Prostate gland (tissue), 2 donors: ENCODE data around the gene CCDC169. TPM values are rescaled to one million over a fixed set of nuclear protein-coding genes. Genes with fewer than 3 reads are reported as not detected.
A peak's percentile ranks its signal among the peaks of the same experiment; 100 is the strongest.
"Not testable (repeated sequence)": the region's sequence is repeated elsewhere in the genome, so short reads cannot be mapped to it uniquely, and the experiment has no call there.

Experiments used
- DNase-seq: peaks from one replicate; pipeline ENCODE4 v3.0.0-alpha.2; 2019; ENCODE audit warnings: low spot score
- H3K27ac ChIP-seq, 2 donors: fragments of 200-600 bp; sonication (generic); 2 replicates each; pipeline ENCODE4 v1.5.1; 2017 to 2019
- H3K27me3 ChIP-seq: fragments of 200-600 bp; sonication (generic); replicated peaks from 2 replicates; pipeline ENCODE4 v1.5.1; 2019; ENCODE audit not compliant: insufficient read depth
- H3K36me3 ChIP-seq, 2 donors: fragments of 200-600 bp; sonication (generic); 1 replicate in 1 of 2; 2 replicates in 1 of 2; pipeline versions ENCODE4 v1.5.1 to v1.8.1; 2017 to 2019
- H3K4me1 ChIP-seq: fragments of 200-600 bp; sonication (generic); replicated peaks from 2 replicates; pipeline ENCODE4 v1.5.1; 2019
- H3K4me3 ChIP-seq, 2 donors: fragments of 200-600 bp; sonication (generic); 2 replicates each; pipeline ENCODE4 v1.5.1; 2017 to 2019
- H3K9me3 ChIP-seq: fragments of 200-600 bp; sonication (generic); 2 replicates; pipeline ENCODE4 v1.5.1; 2017
- POLR2A ChIP-seq: fragments of 450-650 bp; IDR thresholded peaks from one replicate; pipeline ENCODE4 v1.6.1; 2016; ENCODE audit warnings: antibody characterized with exemption, mild to moderate bottlenecking
- POLR2AphosphoS5 ChIP-seq: sonication (generic); formaldehyde crosslinking; IDR thresholded peaks from one replicate; pipeline ENCODE4 v1.6.1; 2017; ENCODE audit warnings: antibody characterized with exemption
- WGBS: methylation state at CpG from one replicate; pipeline ENCODE4 v1.1.5; 2018; 5-methylcytosine and 5-hydroxymethylcytosine counted together
- intact Hi-C: fragments of 100-400 bp; cut with DNase I; formaldehyde crosslinking; loops from one replicate; pipeline ENCODE4 v1.14.2; 2022
- total RNA-seq, 2 donors: library from RNA; depleted of rRNA; stranded (reverse); fragments of >200 nt; gene quantifications; one replicate each; pipeline ENCODE4 v1.1.0, GENCODE V29; 2016
- TF ChIP-seq, protein P1 (sequence below), 4 experiments: fragments of 200-600 bp in 2 of 4; fragments of 450-650 bp in 2 of 4; sonication (generic) in 2 of 4; IDR thresholded peaks; 1 replicate in 3 of 4; 2 replicates in 1 of 4; pipeline ENCODE4 v1.5.1; 2016 to 2019; ENCODE audit warnings: antibody characterized with exemption in 4 of 4, mild to moderate bottlenecking in 2 of 4, moderate library complexity in 2 of 4

Gene CCDC169
- total RNA-seq, 2 donors from 2014 or later, result 4.1 to 4.3 TPM

DNA sequence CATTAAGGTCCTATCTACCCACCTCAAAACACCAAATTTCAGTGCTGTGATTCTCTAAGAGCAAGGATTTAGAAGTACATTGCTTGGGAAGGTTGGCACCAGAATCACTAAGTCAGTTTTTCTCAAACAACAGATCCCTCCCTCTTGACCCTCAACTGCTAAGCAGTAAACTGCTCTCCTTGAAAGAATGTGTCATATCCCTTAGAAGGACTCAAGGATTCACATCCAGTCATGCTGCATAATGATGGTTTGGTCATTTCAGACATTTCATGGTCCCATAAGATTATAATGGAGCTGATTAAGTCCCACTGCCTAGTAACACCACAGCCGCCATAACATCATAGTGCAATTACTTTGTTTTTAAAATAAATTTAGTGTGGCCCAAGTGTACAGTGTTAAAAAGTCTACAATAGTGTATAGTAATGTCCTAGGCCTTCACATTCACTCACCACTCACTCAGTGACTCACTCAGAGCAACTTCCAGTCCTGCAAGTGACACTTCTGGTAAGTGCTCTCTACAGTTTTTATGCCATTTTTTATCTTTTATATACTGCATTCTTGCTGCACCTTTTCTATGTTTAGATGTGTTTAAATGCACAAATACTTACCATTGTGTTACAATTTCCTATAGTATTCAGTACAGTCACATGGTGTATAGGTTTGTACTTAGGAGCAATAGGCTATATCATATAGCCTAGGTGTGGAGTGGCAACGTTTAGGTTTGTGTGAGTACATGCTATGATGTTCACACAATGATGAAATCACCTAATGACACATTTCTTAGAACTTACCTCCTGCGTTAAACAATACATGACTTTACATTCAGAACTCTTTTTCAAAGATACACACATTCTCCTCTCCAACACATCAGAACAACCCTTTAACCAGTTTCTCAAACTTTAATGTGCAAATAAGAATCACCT lies 15.7 kb upstream of the CCDC169 start:
- H3K27ac ChIP-seq, result no peak overlapping the region
- no peaks in the 10 kb centered on the region for H3K9me3 ChIP-seq
- WGBS, result 75% methylated on average over 3 of the region's 3 CpGs
- no peak overlapping the region for H3K4me3 ChIP-seq
- TF ChIP-seq, protein P1, sequence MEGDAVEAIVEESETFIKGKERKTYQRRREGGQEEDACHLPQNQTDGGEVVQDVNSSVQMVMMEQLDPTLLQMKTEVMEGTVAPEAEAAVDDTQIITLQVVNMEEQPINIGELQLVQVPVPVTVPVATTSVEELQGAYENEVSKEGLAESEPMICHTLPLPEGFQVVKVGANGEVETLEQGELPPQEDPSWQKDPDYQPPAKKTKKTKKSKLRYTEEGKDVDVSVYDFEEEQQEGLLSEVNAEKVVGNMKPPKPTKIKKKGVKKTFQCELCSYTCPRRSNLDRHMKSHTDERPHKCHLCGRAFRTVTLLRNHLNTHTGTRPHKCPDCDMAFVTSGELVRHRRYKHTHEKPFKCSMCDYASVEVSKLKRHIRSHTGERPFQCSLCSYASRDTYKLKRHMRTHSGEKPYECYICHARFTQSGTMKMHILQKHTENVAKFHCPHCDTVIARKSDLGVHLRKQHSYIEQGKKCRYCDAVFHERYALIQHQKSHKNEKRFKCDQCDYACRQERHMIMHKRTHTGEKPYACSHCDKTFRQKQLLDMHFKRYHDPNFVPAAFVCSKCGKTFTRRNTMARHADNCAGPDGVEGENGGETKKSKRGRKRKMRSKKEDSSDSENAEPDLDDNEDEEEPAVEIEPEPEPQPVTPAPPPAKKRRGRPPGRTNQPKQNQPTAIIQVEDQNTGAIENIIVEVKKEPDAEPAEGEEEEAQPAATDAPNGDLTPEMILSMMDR (IDR thresholded peaks at IDR 0.05), result no peak
- TF ChIP-seq POLR2A, result no peak
- TF ChIP-seq POLR2AphosphoS5, result no peak
- H3K4me1 ChIP-seq, result no peaks in the 10 kb centered on the region
- no peaks in the 10 kb centered on the region for H3K27me3 ChIP-seq
- intact Hi-C loops, result no loop called here
- H3K36me3 ChIP-seq, result no peaks in the 10 kb centered on the region
- DNase-seq, result no peak

GRCh38 chr13:36310417-36311108 lies 12.9 kb upstream of the CCDC169 start:
- no peaks in the 10 kb centered on the region for H3K36me3 ChIP-seq
- no peak overlapping the region for H3K4me3 ChIP-seq
- no peaks in the 10 kb centered on the region for H3K9me3 ChIP-seq
- no peak for DNase-seq
- no peaks in the 10 kb centered on the region for H3K27me3 ChIP-seq
- H3K4me1 ChIP-seq, result no peaks in the 10 kb centered on the region
- H3K27ac ChIP-seq, result no peak overlapping the region
- TF ChIP-seq POLR2AphosphoS5 (no peak), POLR2A (no peak)
- TF ChIP-seq, protein P1 (IDR thresholded peaks at IDR 0.05), result no peak
- intact Hi-C loops, result no loop called here
- 91% methylated on average over 7 of the region's 7 CpGs for WGBS

DNA sequence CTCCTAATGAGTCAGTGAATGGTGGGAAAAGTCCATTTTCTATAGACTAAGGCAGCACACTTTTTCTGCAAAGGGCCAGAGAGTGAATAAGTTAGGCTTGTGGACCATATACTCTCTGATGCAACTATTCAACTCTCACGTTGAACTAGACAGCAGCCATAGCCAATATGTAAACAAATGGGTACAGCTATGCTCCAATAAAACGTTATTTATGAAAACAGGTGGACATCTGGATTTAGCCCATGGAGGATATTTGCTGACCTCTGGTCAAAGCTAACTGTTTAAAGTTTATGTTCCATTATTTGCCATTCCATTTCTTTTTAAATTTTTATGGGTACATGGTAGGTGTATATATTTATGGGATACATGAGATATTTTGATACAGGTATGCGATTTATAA lies 4.7 kb upstream of the CCDC169 start:
- H3K36me3 ChIP-seq, result no peaks in the 10 kb centered on the region
- no peak overlapping the region for H3K27ac ChIP-seq
- H3K4me1 ChIP-seq, result peaks cover 4% of the 10 kb centered on the region
- H3K9me3 ChIP-seq, result no peaks in the 10 kb centered on the region
- WGBS, result 29% methylated on average over 3 of the region's 3 CpGs
- H3K4me3 ChIP-seq, result no peak overlapping the region
- intact Hi-C loops, result no loop called here
- DNase-seq, result peak; percentile 15
- H3K27me3 ChIP-seq, result no peaks in the 10 kb centered on the region
- TF ChIP-seq POLR2AphosphoS5, result peak; percentile 60
- TF ChIP-seq, protein P1 (IDR thresholded peaks at IDR 0.05), result no peak

DNA sequence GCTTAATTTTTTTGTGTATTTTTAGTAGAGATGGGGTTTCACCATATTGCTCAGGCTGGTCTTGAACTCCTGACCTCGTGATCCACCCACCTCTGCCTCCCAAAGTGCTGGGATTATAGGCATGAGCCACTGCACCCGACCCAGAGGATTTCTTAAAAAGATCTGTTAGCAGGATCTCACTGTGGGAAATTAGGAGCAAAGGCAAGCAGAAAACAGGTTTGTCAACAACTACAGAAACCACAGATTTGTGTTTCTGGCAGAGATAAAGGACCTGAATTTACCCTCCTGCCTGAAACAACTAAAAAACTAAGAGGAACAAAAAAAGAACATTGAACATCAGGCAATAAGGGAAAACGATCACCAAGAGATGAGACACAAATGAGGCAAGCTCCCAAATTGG lies 1.9 kb upstream of the CCDC169 start:
- H3K4me1 ChIP-seq, DNase-seq, H3K27me3 ChIP-seq, H3K36me3 ChIP-seq, H3K4me3 ChIP-seq, H3K9me3 ChIP-seq: not testable (repeated sequence)
- intact Hi-C loops, result loop anchor here (5.0 kb wide), 1 partner anchor 48 kb away; the partner anchor contains the start of gene SPART
- peak overlapping the region in 1 of 2 donors; percentile 84 for H3K27ac ChIP-seq
- 50% methylated on average over 3 of the region's 3 CpGs for WGBS

GRCh38 chr13:36298535-36299068 lies 988 bp upstream of the CCDC169 start:
- Histone ChIP-seq H3K9me3 (no peaks in the 10 kb centered on the region), H3K36me3 (no peaks in the 10 kb centered on the region), H3K4me1 (peaks cover 7% of the 10 kb centered on the region), H3K27ac (peak overlapping the region in 1 of 2 donors; percentile 84), H3K27me3 (no peaks in the 10 kb centered on the region), H3K4me3 (no peak overlapping the region)
- WGBS, result 41% methylated on average over 4 of the region's 4 CpGs
- TF ChIP-seq, protein P1 (IDR thresholded peaks at IDR 0.05), result no peak
- TF ChIP-seq POLR2A (no peak), POLR2AphosphoS5 (no peak)
- intact Hi-C loops, result loop anchor here (5.0 kb wide), 1 partner anchor 49 kb away; the partner anchor contains the start of gene SPART
- no peak for DNase-seq
